CD4-positive, alpha-beta T cell treated with Interleukin-4 for 1 hour (primary cell): ENCODE results near the gene KCNE3.
"Not testable (repeated sequence)": the region's sequence is repeated elsewhere in the genome, so short reads cannot be mapped to it uniquely, and the experiment has no call there.

Experiments used
- DNase-seq, 2 donors: peaks; one replicate each; pipeline ENCODE4 v3.0.0-alpha.2; 2020 to 2022

KCNE3 gene

GRCh38 chr11:74438681-74439080, 28.7 kb downstream of the KCNE3 start:
- DNase-seq: no peak

GRCh38 chr11:74437441-74438042, 29.8 kb downstream of the KCNE3 start:
- no peak for DNase-seq

- no peak for DNase-seq
These were observed 32.8 kb downstream of the KCNE3 start for GRCh38 chr11:74434528-74434927.

GRCh38 chr11:74429205-74429604, 38.1 kb downstream of the KCNE3 start:
- DNase-seq: no peak

- DNase-seq: no peak
These were observed 39.9 kb downstream of the KCNE3 start for GRCh38 chr11:74427384-74427886.

GRCh38 chr11:74425100-74425499, 42.2 kb downstream of the KCNE3 start:
- DNase-seq: no peak

GRCh38 chr11:74418509-74418895, 48.8 kb downstream of the KCNE3 start:
- DNase-seq: no peak

- no peak for DNase-seq
These were observed 49.4 kb downstream of the KCNE3 start for GRCh38 chr11:74417860-74418508.

- DNase-seq: peak in 1 of 2 donors; percentile 48
These were observed 50.0 kb downstream of the KCNE3 start for GRCh38 chr11:74417379-74417804.

- not testable (repeated sequence) for DNase-seq
These were observed 50.4 kb downstream of the KCNE3 start for GRCh38 chr11:74416974-74417373.

GRCh38 chr11:74412733-74413359, 54.5 kb downstream of the KCNE3 start:
- DNase-seq: no peak

- DNase-seq: no peak
These were observed 55.0 kb downstream of the KCNE3 start for GRCh38 chr11:74412321-74412720.

- DNase-seq: no peak
These were observed 57.7 kb downstream of the KCNE3 start for GRCh38 chr11:74409633-74410032.
